Glutamatergic neuron (in vitro differentiated cells): Measurements from ENCODE around the gene AGBL2. TPM values are rescaled to one million over a fixed set of nuclear protein-coding genes. Genes with fewer than 3 reads are reported as not detected.

ENCODE experiments used
- DNase-seq: peaks from one replicate; pipeline ENCODE4 v3.0.0; 2022
- H3K27ac Mint-ChIP-seq: one replicate; pipeline ENCODE4 v1.8.0; 2020; ENCODE audit warnings: mild to moderate bottlenecking, mixed read lengths, inconsistent platforms; ENCODE audit not compliant: unreplicated experiment
- H3K27me3 Mint-ChIP-seq: one replicate; pipeline ENCODE4 v1.8.0; 2020; ENCODE audit warnings: mild to moderate bottlenecking, moderate library complexity, mixed read lengths, inconsistent platforms; ENCODE audit not compliant: unreplicated experiment
- H3K36me3 Mint-ChIP-seq: one replicate; pipeline ENCODE4 v1.8.0; 2020; ENCODE audit warnings: mild to moderate bottlenecking, mixed read lengths, inconsistent platforms; ENCODE audit not compliant: unreplicated experiment
- H3K4me1 Mint-ChIP-seq: one replicate; pipeline ENCODE4 v1.8.0; 2020; ENCODE audit warnings: mild to moderate bottlenecking, low read depth, mixed read lengths, inconsistent platforms; ENCODE audit not compliant: unreplicated experiment
- H3K4me3 Mint-ChIP-seq: one replicate; pipeline ENCODE4 v1.8.0; 2020; ENCODE audit warnings: mild to moderate bottlenecking, mixed read lengths, inconsistent platforms; ENCODE audit not compliant: unreplicated experiment
- H3K9me3 Mint-ChIP-seq: one replicate; pipeline ENCODE4 v1.8.0; 2020; ENCODE audit warnings: mild to moderate bottlenecking, moderate library complexity, mixed read lengths, inconsistent platforms; ENCODE audit not compliant: unreplicated experiment
- total RNA-seq: library from RNA; stranded (reverse); fragmentation: NEBNext Ultra II Directional; extraction: Animal tissue kit (Norgen Biotek cat#: 25700); gene quantifications from one replicate; pipeline ENCODE4 v1.2.1, GENCODE V29; 2021; ENCODE audit not compliant: unreplicated experiment
- TF ChIP-seq, protein P1 (sequence below): fragments of 200-600 bp; sonication (generic); IDR thresholded peaks from one replicate; pipeline ENCODE4 v1.5.0; 2021; ENCODE audit not compliant: partially characterized antibody, unreplicated experiment

AGBL2 gene
- total RNA-seq, 1 donor from 2014 or later: 1.7 TPM

DNA sequence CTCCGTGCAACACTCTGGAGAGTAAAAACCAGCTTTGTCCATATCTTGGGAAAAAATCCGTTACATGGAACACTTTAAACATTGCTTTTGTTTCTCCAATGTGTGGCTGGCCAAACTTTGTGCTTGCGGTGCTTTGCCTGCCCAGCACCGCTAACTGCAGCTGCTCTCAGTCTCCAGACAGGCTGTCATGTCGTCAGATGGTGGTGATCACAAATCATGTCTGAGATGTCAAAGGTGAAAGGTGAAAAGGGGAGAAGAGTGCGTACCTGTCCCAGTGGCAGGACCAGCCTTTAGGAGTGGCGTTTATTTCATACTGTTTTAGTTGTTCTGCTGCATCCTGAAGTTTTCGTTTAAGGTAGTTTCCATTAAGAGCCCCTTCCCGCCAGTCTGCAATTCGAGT is 17.1 kb upstream of the AGBL2 start:
- Mint-ChIP-seq H3K27me3 (no peaks in the 10 kb centered on the region), H3K27ac (peak overlapping the region; percentile 6), H3K36me3 (peaks cover 15% of the 10 kb centered on the region), H3K9me3 (no peaks in the 10 kb centered on the region), H3K4me3 (no peak overlapping the region), H3K4me1 (no peaks in the 10 kb centered on the region)
- TF ChIP-seq, protein P1, sequence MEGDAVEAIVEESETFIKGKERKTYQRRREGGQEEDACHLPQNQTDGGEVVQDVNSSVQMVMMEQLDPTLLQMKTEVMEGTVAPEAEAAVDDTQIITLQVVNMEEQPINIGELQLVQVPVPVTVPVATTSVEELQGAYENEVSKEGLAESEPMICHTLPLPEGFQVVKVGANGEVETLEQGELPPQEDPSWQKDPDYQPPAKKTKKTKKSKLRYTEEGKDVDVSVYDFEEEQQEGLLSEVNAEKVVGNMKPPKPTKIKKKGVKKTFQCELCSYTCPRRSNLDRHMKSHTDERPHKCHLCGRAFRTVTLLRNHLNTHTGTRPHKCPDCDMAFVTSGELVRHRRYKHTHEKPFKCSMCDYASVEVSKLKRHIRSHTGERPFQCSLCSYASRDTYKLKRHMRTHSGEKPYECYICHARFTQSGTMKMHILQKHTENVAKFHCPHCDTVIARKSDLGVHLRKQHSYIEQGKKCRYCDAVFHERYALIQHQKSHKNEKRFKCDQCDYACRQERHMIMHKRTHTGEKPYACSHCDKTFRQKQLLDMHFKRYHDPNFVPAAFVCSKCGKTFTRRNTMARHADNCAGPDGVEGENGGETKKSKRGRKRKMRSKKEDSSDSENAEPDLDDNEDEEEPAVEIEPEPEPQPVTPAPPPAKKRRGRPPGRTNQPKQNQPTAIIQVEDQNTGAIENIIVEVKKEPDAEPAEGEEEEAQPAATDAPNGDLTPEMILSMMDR: no peak
- no peak for DNase-seq

GRCh38 chr11:47731475-47731874 is 16.3 kb upstream of the AGBL2 start:
- Mint-ChIP-seq H3K27me3 (no peaks in the 10 kb centered on the region), H3K27ac (peak overlapping the region; percentile 20), H3K4me3 (peak overlapping the region; percentile 2), H3K4me1 (no peaks in the 10 kb centered on the region), H3K36me3 (peaks cover 11% of the 10 kb centered on the region), H3K9me3 (no peaks in the 10 kb centered on the region)
- DNase-seq: no peak
- TF ChIP-seq, protein P1: no peak

DNA sequence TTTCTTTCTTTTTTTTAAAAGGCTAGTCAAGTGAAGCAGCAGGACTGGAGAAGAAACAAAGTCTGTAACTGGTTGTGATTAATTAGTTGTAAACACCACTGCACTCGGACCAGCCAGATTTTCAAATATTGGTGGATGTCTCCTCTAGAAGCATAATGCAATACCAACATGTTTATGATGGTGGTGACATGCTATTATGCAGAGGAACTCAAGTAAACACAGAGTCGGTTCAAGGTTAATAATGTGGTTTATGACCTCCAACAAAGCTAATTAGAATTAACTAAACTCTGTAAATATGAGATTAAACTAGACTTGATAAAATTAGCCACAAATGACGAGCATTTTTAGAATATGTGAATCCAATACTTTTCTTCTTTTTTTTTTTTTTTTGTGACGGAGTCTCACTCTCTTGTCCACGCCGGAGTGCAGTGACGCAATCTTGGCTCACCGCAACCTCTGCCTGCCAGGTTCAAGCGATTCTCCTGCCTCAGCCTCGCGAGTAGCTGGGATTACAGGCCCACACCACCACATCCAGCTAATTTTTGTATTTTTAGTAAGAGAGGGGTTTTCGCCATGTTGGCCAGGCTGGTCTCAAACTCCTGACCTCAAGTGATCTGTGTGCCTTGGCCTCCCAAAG is 11.8 kb upstream of the AGBL2 start:
- TF ChIP-seq, protein P1: no peak
- H3K4me3 Mint-ChIP-seq: no peak overlapping the region
- H3K9me3 Mint-ChIP-seq: no peaks in the 10 kb centered on the region
- DNase-seq: no peak
- no peaks in the 10 kb centered on the region for H3K27me3 Mint-ChIP-seq
- peaks cover 6% of the 10 kb centered on the region for H3K36me3 Mint-ChIP-seq
- H3K4me1 Mint-ChIP-seq: no peaks in the 10 kb centered on the region
- no peak overlapping the region for H3K27ac Mint-ChIP-seq

- no peak for DNase-seq
- no peaks in the 10 kb centered on the region for H3K4me1 Mint-ChIP-seq
- H3K4me3 Mint-ChIP-seq: no peak overlapping the region
- H3K27ac Mint-ChIP-seq: no peak overlapping the region
- no peaks in the 10 kb centered on the region for H3K27me3 Mint-ChIP-seq
- no peaks in the 10 kb centered on the region for H3K9me3 Mint-ChIP-seq
- no peaks in the 10 kb centered on the region for H3K36me3 Mint-ChIP-seq
- TF ChIP-seq, protein P1: no peak
These were observed 10.9 kb upstream of the AGBL2 start for GRCh38 chr11:47726118-47726442.

GRCh38 chr11:47725442-47726117 is 10.4 kb upstream of the AGBL2 start:
- Mint-ChIP-seq H3K36me3 (no peaks in the 10 kb centered on the region), H3K9me3 (no peaks in the 10 kb centered on the region), H3K27me3 (no peaks in the 10 kb centered on the region), H3K27ac (no peak overlapping the region), H3K4me3 (no peak overlapping the region), H3K4me1 (no peaks in the 10 kb centered on the region)
- TF ChIP-seq, protein P1: no peak
- DNase-seq: no peak
